HepG2 (cell line): Measurements from ENCODE around the gene NISCH. TPM values are rescaled to one million over a fixed set of nuclear protein-coding genes. Genes with fewer than 3 reads are reported as not detected.

Source experiments
- ATAC-seq: fragments of 200-7000 bp; cut with Tn5 transposase; 3 replicates; pipeline ENCODE4 v1.9.1; 2020; ENCODE audit warnings: mild to moderate bottlenecking, moderate library complexity
- BruUV-seq: library from RNA; stranded (reverse); fragments of 400-500 nt; replicated peaks from 2 replicates; lab custom pipeline; 2021; lab: Mats Ljungman, UMichigan
- CTCF ChIA-PET: fragments of 300-600 bp; formaldehyde crosslinking; extraction: SDS; loops from one replicate; lab custom pipeline; 2021; ENCODE audit warnings: low total read pairs, inconsistent platforms, low intra/inter-chr PET ratio; lab: Yijun Ruan, JAX
- POLR2A ChIA-PET: fragments of 350-600 bp; sonication (Branson Sonifier 250); formaldehyde crosslinking; loops from one replicate; lab custom pipeline; 2020; ENCODE audit warnings: antibody characterized with exemption, inconsistent platforms; lab: Yijun Ruan, JAX
- DNase-seq: peaks from one replicate; pipeline ENCODE4 v3.0.0-alpha.2; 2015; ENCODE audit warnings: low spot score
- FAIRE-seq: peaks from 3 replicates; lab custom pipeline; 2011; peaks lifted over from hg19 to GRCh38; lab: Jason Lieb, UNC
- H2AFZ ChIP-seq: one replicate; pipeline ENCODE4 v1.6.1; 2011; ENCODE audit warnings: low read length, inconsistent platforms
- H3K27ac ChIP-seq: fragments of 300-600 bp; 3 replicates; pipeline ENCODE4 v1.8.0; 2011; ENCODE audit warnings: mixed run types, mild to moderate bottlenecking, mixed read lengths, low read length, inconsistent platforms; ENCODE audit not compliant: insufficient read depth; ENCODE audit errors: extremely low read length
- H3K27me3 ChIP-seq, 2 experiments: fragments of 200-600 bp in 1 of 2; 2 replicates in 1 of 2; 3 replicates in 1 of 2; pipeline versions ENCODE4 v1.6.0 to v1.8.0; 2011; ENCODE audit warnings: low read length in 2 of 2, mild to moderate bottlenecking in 2 of 2, moderate library complexity in 2 of 2, inconsistent platforms in 1 of 2; ENCODE audit not compliant: insufficient read depth in 2 of 2, control insufficient read depth in 1 of 2
- H3K36me3 ChIP-seq, 2 experiments: fragments of 200-600 bp in 1 of 2; replicated peaks in 1 of 2; 2 replicates in 1 of 2; 3 replicates in 1 of 2; pipeline versions ENCODE4 v1.5.1 to v1.8.0; 2011; ENCODE audit warnings: low read length in 2 of 2, inconsistent platforms in 1 of 2; ENCODE audit not compliant: insufficient read depth in 2 of 2, control insufficient read depth in 1 of 2
- H3K4me1 ChIP-seq: 2 replicates; pipeline ENCODE4 v1.5.1; 2012; ENCODE audit warnings: low read length, inconsistent platforms; ENCODE audit not compliant: insufficient read depth
- H3K4me2 ChIP-seq: 2 replicates; pipeline ENCODE4 v1.6.0; 2011; ENCODE audit warnings: low read depth, low read length, inconsistent platforms
- H3K4me3 ChIP-seq, 3 experiments: fragments of 200-600 bp in 1 of 3; sonication (generic), shearing (Covaris generic) in 1 of 3; replicated peaks in 1 of 3; 2 replicates each; pipeline ENCODE4 v1.5.1; 2011 to 2016; ENCODE audit warnings: low read length in 3 of 3, inconsistent platforms in 2 of 3, low read depth in 2 of 3, mild to moderate bottlenecking in 2 of 3, control low read depth in 1 of 3, mixed read lengths in 1 of 3; ENCODE audit not compliant: insufficient read depth in 1 of 3
- H3K79me2 ChIP-seq: one replicate; pipeline ENCODE4 v1.6.1; 2011; ENCODE audit warnings: low read length, inconsistent platforms; ENCODE audit not compliant: insufficient read depth
- H3K9ac ChIP-seq: 2 replicates; pipeline ENCODE4 v1.6.0; 2011; ENCODE audit warnings: mild to moderate bottlenecking, low read depth, low read length, inconsistent platforms; ENCODE audit not compliant: insufficient read depth
- H3K9me3 ChIP-seq: 2 replicates; pipeline ENCODE4 v1.5.1; 2012; ENCODE audit warnings: mild to moderate bottlenecking, low read length
- H4K20me1 ChIP-seq: 2 replicates; pipeline ENCODE4 v1.6.0; 2011; ENCODE audit warnings: inconsistent platforms, mild to moderate bottlenecking, low read length, moderate library complexity; ENCODE audit not compliant: insufficient read depth
- CBFB ChIP-seq: sonication (generic); formaldehyde crosslinking; IDR thresholded peaks from 2 replicates; pipeline ENCODE4 v1.4.0; 2020; ENCODE audit warnings: missing genetic modification reagents
- CHD4 ChIP-seq: fragments of 200-600 bp; sonication (generic); IDR thresholded peaks from 2 replicates; pipeline ENCODE4 v1.7.0; 2017; ENCODE audit warnings: mild to moderate bottlenecking, low read length, borderline replicate concordance
- HHEX ChIP-seq: IDR thresholded peaks from 2 replicates; pipeline ENCODE4 v1.6.1; 2016; ENCODE audit warnings: control low read depth
- JUND ChIP-seq: sonication (generic); formaldehyde crosslinking; IDR thresholded peaks from 2 replicates; pipeline ENCODE4 v1.8.0; 2022; ENCODE audit warnings: mild to moderate bottlenecking, missing genetic modification reagents
- KLF15 ChIP-seq: sonication (generic); formaldehyde crosslinking; IDR thresholded peaks from 2 replicates; pipeline ENCODE4 v1.8.1; 2023; ENCODE audit warnings: borderline replicate concordance, mild to moderate bottlenecking, inconsistent platforms, missing genetic modification reagents, mixed read lengths
- MIXL1 ChIP-seq: IDR thresholded peaks from 2 replicates; pipeline ENCODE4 v1.6.1; 2016
- NR3C1 ChIP-seq: sonication (generic); formaldehyde crosslinking; IDR thresholded peaks from 2 replicates; pipeline ENCODE4 v1.4.0; 2020; ENCODE audit warnings: missing genetic modification reagents
- TBL1XR1 ChIP-seq: fragments of 150-350 bp; IDR thresholded peaks from 2 replicates; pipeline ENCODE4 v1.6.1; 2014; ENCODE audit warnings: borderline replicate concordance, low read length; ENCODE audit not compliant: partially characterized antibody
- TCF12 ChIP-seq, 2 experiments: fragments of 450-650 bp in 1 of 2; sonication (generic) in 1 of 2; formaldehyde crosslinking in 1 of 2; IDR thresholded peaks; 2 replicates each; pipeline versions ENCODE4 v1.6.1 to v1.8.0; 2017 to 2022; ENCODE audit warnings: antibody characterized with exemption in 1 of 2, mild to moderate bottlenecking in 1 of 2, missing genetic modification reagents in 1 of 2, moderate library complexity in 1 of 2
- ZBTB46 ChIP-seq: sonication (generic); formaldehyde crosslinking; IDR thresholded peaks from 2 replicates; pipeline ENCODE4 v1.4.0; 2020; ENCODE audit warnings: mild to moderate bottlenecking, missing genetic modification reagents, borderline replicate concordance
- ZNF691 ChIP-seq: sonication (generic); formaldehyde crosslinking; IDR thresholded peaks from 2 replicates; pipeline ENCODE4 v1.4.0; 2020; ENCODE audit warnings: missing genetic modification reagents, low read depth, mild to moderate bottlenecking, borderline replicate concordance
- ZNF709 ChIP-seq: sonication (generic); formaldehyde crosslinking; IDR thresholded peaks from 2 replicates; pipeline ENCODE4 v1.5.0; 2020; ENCODE audit warnings: mild to moderate bottlenecking, missing genetic modification reagents
- WGBS: methylation state at CpG from one replicate; pipeline ENCODE4 v1.1.6; 2017; ENCODE audit warnings: low lambda C conversion rate; 5-methylcytosine and 5-hydroxymethylcytosine counted together
- in situ Hi-C: cut with HindIII; loops from 2 replicates; pipeline ENCODE4 v1.10.0; 2017; ENCODE audit warnings: low pct_unique_long_range_greater_than_20kb; ENCODE audit not compliant: extremely low pct_ligation_motif_present
- intact Hi-C: fragments of 100-400 bp; cut with micrococcal nuclease; formaldehyde crosslinking; loops from one replicate; pipeline ENCODE4 v1.10.0; 2022; ENCODE audit not compliant: unreplicated experiment
- polyA plus RNA-seq, 8 experiments: library from polyadenylated mRNA; depleted of rRNA in 3 of 8; stranded (reverse) in 7 of 8; unstranded in 1 of 8; fragments of >200 nt; fragmentation: Illumina TruSeq in 4 of 8; extraction: Trizol in 4 of 8; gene quantifications; 2 replicates each; pipeline versions ENCODE4 v1.2.1 to v1.2.3, GENCODE V29; 2011 to 2016; ENCODE audit warnings: low read depth in 4 of 8, missing spikeins in 1 of 8, mixed read lengths in 1 of 8; ENCODE audit not compliant: insufficient read depth in 1 of 8
- total RNA-seq, 5 experiments: library from RNA; depleted of rRNA; stranded (reverse); fragments of >200 nt; fragmentation: Illumina TruSeq; extraction: Trizol; gene quantifications; 2 replicates each; pipeline ENCODE4 v1.2.3, GENCODE V29; 2016; ENCODE audit warnings: low read depth in 1 of 5
- TF ChIP-seq, protein P1 (sequence below): sonication (generic); formaldehyde crosslinking; IDR thresholded peaks from 2 replicates; pipeline ENCODE4 v1.4.0; 2020; ENCODE audit warnings: missing genetic modification reagents
- TF ChIP-seq, protein P2 (sequence below): sonication (generic); formaldehyde crosslinking; IDR thresholded peaks from 2 replicates; pipeline ENCODE4 v1.4.0; 2020; ENCODE audit warnings: missing genetic modification reagents

Gene NISCH
- total and polyA plus RNA-seq, 2 of the 13 experiments (the other 11 are each of a cell fraction or from before 2014, with no cell fraction given) = 27.0 to 47.6 TPM

DNA sequence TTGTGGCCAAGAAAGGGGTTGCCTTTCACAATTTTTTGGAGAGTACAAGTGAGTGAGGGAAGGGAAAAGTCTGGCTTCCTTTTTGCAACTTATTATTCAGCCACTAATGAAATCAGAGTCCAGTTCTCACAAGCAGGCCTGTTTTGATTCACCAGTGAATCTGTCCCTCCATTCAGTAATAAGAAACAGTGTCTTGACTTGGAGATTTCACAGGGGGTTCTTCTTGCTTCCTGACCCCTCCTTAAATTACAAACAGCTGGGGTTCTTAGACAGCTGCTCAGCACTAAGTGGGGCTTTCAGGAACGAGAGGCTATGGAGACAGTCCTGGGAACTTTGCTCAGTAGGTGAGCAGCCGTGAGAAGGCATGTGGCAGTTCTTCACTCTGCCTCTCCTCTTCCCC is 35.0 kb upstream of the NISCH start:
- ATAC-seq (no peak), DNase-seq (no peak), FAIRE-seq (no peak)
- TF ChIP-seq KLF15 (no peak), ZNF691 (CRISPR knock-in tag) (no peak), HHEX (CRISPR knock-in tag) (no peak)
- TF ChIP-seq, protein P1, sequence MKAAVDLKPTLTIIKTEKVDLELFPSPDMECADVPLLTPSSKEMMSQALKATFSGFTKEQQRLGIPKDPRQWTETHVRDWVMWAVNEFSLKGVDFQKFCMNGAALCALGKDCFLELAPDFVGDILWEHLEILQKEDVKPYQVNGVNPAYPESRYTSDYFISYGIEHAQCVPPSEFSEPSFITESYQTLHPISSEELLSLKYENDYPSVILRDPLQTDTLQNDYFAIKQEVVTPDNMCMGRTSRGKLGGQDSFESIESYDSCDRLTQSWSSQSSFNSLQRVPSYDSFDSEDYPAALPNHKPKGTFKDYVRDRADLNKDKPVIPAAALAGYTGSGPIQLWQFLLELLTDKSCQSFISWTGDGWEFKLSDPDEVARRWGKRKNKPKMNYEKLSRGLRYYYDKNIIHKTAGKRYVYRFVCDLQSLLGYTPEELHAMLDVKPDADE (CRISPR knock-in tag) = no peak
- H3K36me3 ChIP-seq = no peaks in the 10 kb centered on the region
- H2AFZ ChIP-seq = no peak overlapping the region
- intact Hi-C loops (no loop called here), in situ Hi-C loops (no loop called here)
- POLR2A ChIA-PET = no interaction called here
- CTCF ChIA-PET = no interaction called here
- no peaks in the 10 kb centered on the region for H3K27me3 ChIP-seq
- BruUV-seq = no TSS peak
- H3K4me3 ChIP-seq = no peak overlapping the region
- H3K9ac ChIP-seq = no peak overlapping the region
- WGBS = 86% methylated on average over 2 of the region's 2 CpGs
- H4K20me1 ChIP-seq = no peaks in the 10 kb centered on the region
- H3K9me3 ChIP-seq = no peaks in the 10 kb centered on the region
- no peak overlapping the region for H3K27ac ChIP-seq
- H3K4me1 ChIP-seq = peaks cover 10% of the 10 kb centered on the region
- no peaks in the 10 kb centered on the region for H3K79me2 ChIP-seq
- H3K4me2 ChIP-seq = no peak overlapping the region

DNA sequence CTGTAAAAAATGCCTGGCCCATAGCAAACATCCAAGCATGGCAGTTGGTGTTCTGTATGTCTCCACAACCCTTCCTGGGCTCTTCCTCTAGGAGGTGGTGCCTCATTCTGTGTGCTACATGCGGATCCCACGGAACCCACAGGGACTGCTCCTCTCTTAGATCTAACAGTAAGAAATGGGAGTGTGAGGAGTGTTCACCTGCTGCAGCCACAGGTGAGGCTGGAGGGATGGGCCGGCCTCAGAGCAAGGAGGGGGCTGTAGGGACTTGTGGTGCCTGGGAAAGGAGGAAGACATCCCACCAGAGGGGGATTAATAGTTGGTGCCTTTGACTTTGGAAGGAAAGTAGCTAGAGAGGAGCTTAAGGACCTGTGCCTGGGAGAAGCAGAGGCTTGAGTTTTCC is 32.7 kb upstream of the NISCH start:
- H3K9ac ChIP-seq = no peak overlapping the region
- ChIA-PET CTCF (no interaction called here), POLR2A (interaction anchor here (1.0 kb wide), 1 partner anchor 11 kb away, joined by 3 read pairs; no protein-coding TSS in a partner anchor)
- peaks cover 12% of the 10 kb centered on the region for H3K4me1 ChIP-seq
- 89% methylated on average over 3 of the region's 3 CpGs for WGBS
- intact Hi-C loops (no loop called here), in situ Hi-C loops (no loop called here)
- BruUV-seq = no TSS peak
- H3K4me2 ChIP-seq = no peak overlapping the region
- no peaks in the 10 kb centered on the region for H3K9me3 ChIP-seq
- no peaks in the 10 kb centered on the region for H3K36me3 ChIP-seq
- no peaks in the 10 kb centered on the region for H3K79me2 ChIP-seq
- DNase-seq = no peak
- FAIRE-seq = no peak
- no peaks in the 10 kb centered on the region for H4K20me1 ChIP-seq
- no peaks in the 10 kb centered on the region for H3K27me3 ChIP-seq
- H3K4me3 ChIP-seq = no peak overlapping the region
- H3K27ac ChIP-seq = no peak overlapping the region
- no peak for ATAC-seq
- no peak overlapping the region for H2AFZ ChIP-seq
- TF ChIP-seq MIXL1 (no peak), TCF12 (IDR thresholded peaks at IDR 0.05) (no peak), TCF12 (CRISPR knock-in tag; IDR thresholded peaks at IDR 0.05) (no peak), CHD4 (no peak), TBL1XR1 (no peak), ZBTB46 (no peak), NR3C1 (CRISPR knock-in tag) (no peak), ZNF709 (no peak), JUND (CRISPR knock-in tag) (no peak), CBFB (no peak)
- TF ChIP-seq, protein P2, sequence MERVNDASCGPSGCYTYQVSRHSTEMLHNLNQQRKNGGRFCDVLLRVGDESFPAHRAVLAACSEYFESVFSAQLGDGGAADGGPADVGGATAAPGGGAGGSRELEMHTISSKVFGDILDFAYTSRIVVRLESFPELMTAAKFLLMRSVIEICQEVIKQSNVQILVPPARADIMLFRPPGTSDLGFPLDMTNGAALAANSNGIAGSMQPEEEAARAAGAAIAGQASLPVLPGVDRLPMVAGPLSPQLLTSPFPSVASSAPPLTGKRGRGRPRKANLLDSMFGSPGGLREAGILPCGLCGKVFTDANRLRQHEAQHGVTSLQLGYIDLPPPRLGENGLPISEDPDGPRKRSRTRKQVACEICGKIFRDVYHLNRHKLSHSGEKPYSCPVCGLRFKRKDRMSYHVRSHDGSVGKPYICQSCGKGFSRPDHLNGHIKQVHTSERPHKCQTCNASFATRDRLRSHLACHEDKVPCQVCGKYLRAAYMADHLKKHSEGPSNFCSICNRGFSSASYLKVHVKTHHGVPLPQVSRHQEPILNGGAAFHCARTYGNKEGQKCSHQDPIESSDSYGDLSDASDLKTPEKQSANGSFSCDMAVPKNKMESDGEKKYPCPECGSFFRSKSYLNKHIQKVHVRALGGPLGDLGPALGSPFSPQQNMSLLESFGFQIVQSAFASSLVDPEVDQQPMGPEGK (CRISPR knock-in tag) = no peak
